ENCODE measurements around the gene CPNE6. TPM values are rescaled to one million over a fixed set of nuclear protein-coding genes. Genes with fewer than 3 reads are reported as not detected.

CPNE6 gene
- total and polyA plus RNA-seq, 2 of the 13 experiments (the other 11 are each of a cell fraction or from before 2014, with no cell fraction given) = not detected

DNA sequence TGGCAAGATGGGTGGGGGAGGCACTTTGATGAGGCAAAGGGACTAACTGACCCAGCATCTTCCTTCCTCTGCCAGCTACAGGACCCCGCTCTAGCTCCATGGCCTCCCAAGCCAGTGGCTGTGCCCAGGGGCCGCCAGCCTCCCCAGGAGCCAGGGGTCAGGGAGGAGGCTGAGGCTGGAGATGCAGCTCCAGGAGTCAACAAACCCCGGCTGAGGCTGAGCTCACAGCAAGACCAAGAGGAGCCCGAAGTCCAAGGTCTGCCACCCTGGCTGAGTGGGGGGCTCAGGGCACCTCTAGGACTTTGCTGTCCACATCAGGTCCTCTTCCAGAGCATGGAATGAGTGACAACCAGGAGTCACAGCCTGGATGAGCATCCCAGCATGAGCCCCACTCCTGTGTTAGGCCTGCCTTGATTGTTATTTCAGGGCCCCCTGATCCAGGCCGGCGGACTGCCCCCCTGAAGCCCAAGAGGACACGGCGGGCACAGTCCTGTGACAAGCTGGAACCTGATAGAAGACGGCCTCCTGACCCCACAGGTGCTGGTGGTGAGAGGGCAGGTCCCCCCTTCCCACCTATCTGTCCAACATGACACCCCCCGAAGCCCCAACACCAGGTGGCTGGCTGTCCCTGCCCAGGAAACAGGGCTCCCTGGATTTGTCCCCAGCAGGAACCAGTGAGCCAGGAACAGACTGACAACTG lies 2.5 kb upstream of the CPNE6 start (continued):
- TF ChIP-seq, protein P1, sequence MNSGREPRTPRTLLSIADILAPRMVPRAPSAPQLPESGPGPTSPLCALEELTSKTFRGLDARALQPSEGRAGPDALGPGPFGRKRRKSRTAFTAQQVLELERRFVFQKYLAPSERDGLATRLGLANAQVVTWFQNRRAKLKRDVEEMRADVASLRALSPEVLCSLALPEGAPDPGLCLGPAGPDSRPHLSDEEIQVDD (CRISPR knock-in tag; IDR thresholded peaks at IDR 0.05; ENCODE audit: borderline replicate concordance) = no peak
- TF ChIP-seq HOXA7 (CRISPR knock-in tag; IDR thresholded peaks at IDR 0.05) (no peak), MIER2 (CRISPR knock-in tag; IDR thresholded peaks at IDR 0.05) (no peak), MAZ (IDR thresholded peaks at IDR 0.05; ENCODE audit: borderline replicate concordance, low read depth, low read length) (no peak), MAZ (CRISPR knock-in tag; IDR thresholded peaks at IDR 0.05; ENCODE audit: low read depth) (no peak), HNRNPLL (IDR thresholded peaks at IDR 0.05; ENCODE audit: low read depth, low read length, poor library complexity, severe bottlenecking) (peak; percentile 14), ARID2 (CRISPR knock-in tag; IDR thresholded peaks at IDR 0.05; ENCODE audit: borderline replicate concordance) (no peak), ZFP62 (CRISPR knock-in tag; IDR thresholded peaks at IDR 0.05) (no peak), ZNF577 (CRISPR knock-in tag; IDR thresholded peaks at IDR 0.05; ENCODE audit: borderline replicate concordance, low read depth) (no peak), ZNF777 (CRISPR knock-in tag; IDR thresholded peaks at IDR 0.05) (no peak), ZNF232 (CRISPR knock-in tag; IDR thresholded peaks at IDR 0.05; ENCODE audit: borderline replicate concordance) (no peak)
- TF ChIP-seq, protein P2, sequence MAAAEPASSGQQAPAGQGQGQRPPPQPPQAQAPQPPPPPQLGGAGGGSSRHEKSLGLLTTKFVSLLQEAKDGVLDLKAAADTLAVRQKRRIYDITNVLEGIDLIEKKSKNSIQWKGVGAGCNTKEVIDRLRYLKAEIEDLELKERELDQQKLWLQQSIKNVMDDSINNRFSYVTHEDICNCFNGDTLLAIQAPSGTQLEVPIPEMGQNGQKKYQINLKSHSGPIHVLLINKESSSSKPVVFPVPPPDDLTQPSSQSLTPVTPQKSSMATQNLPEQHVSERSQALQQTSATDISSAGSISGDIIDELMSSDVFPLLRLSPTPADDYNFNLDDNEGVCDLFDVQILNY (CRISPR knock-in tag; conservative IDR thresholded peaks at IDR 0.05) = no peak
- TF ChIP-seq, protein P3, sequence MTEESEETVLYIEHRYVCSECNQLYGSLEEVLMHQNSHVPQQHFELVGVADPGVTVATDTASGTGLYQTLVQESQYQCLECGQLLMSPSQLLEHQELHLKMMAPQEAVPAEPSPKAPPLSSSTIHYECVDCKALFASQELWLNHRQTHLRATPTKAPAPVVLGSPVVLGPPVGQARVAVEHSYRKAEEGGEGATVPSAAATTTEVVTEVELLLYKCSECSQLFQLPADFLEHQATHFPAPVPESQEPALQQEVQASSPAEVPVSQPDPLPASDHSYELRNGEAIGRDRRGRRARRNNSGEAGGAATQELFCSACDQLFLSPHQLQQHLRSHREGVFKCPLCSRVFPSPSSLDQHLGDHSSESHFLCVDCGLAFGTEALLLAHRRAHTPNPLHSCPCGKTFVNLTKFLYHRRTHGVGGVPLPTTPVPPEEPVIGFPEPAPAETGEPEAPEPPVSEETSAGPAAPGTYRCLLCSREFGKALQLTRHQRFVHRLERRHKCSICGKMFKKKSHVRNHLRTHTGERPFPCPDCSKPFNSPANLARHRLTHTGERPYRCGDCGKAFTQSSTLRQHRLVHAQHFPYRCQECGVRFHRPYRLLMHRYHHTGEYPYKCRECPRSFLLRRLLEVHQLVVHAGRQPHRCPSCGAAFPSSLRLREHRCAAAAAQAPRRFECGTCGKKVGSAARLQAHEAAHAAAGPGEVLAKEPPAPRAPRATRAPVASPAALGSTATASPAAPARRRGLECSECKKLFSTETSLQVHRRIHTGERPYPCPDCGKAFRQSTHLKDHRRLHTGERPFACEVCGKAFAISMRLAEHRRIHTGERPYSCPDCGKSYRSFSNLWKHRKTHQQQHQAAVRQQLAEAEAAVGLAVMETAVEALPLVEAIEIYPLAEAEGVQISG (CRISPR knock-in tag; IDR thresholded peaks at IDR 0.05) = no peak
- TF ChIP-seq, protein P4, sequence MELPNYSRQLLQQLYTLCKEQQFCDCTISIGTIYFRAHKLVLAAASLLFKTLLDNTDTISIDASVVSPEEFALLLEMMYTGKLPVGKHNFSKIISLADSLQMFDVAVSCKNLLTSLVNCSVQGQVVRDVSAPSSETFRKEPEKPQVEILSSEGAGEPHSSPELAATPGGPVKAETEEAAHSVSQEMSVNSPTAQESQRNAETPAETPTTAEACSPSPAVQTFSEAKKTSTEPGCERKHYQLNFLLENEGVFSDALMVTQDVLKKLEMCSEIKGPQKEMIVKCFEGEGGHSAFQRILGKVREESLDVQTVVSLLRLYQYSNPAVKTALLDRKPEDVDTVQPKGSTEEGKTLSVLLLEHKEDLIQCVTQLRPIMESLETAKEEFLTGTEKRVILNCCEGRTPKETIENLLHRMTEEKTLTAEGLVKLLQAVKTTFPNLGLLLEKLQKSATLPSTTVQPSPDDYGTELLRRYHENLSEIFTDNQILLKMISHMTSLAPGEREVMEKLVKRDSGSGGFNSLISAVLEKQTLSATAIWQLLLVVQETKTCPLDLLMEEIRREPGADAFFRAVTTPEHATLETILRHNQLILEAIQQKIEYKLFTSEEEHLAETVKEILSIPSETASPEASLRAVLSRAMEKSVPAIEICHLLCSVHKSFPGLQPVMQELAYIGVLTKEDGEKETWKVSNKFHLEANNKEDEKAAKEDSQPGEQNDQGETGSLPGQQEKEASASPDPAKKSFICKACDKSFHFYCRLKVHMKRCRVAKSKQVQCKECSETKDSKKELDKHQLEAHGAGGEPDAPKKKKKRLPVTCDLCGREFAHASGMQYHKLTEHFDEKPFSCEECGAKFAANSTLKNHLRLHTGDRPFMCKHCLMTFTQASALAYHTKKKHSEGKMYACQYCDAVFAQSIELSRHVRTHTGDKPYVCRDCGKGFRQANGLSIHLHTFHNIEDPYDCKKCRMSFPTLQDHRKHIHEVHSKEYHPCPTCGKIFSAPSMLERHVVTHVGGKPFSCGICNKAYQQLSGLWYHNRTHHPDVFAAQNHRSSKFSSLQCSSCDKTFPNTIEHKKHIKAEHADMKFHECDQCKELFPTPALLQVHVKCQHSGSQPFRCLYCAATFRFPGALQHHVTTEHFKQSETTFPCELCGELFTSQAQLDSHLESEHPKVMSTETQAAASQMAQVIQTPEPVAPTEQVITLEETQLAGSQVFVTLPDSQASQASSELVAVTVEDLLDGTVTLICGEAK (IDR thresholded peaks at IDR 0.05) = no peak
- TF ChIP-seq, protein P4 (CRISPR knock-in tag; IDR thresholded peaks at IDR 0.05) = 0 out of 2 replicates have a peak, but pooled peaks have one; percentile 22

All from HepG2 (cell line).